ENCODE measurements around the gene USP34. TPM values are rescaled to one million over a fixed set of nuclear protein-coding genes. Genes with fewer than 3 reads are reported as not detected.

USP34 gene
- total and polyA plus RNA-seq, 2 experiments from 2014 or later, result 81.8 to 157 TPM

- TF ChIP-seq CTCF (conservative IDR thresholded peaks at IDR 0.05; ENCODE audit: low read depth in 2 of 2), result no peak
- TF ChIP-seq ETS1 (IDR thresholded peaks at IDR 0.05), result no peak
Measured at GRCh38 chr2:61368687-61369665, 101.9 kb downstream of the USP34 start (continued).

- Histone ChIP-seq H3K4me3 (no peak overlapping the region), H3K27me3 (ENCODE audit: insufficient read depth) (no peaks in the 10 kb centered on the region), H2AFZ (no peak overlapping the region), H3K79me2 (replicated peaks; ENCODE audit: insufficient read depth) (peaks cover 40% of the 10 kb centered on the region), H3F3A (replicated peaks; ENCODE audit: low read depth) (no peaks in the 10 kb centered on the region), H4K20me1 (replicated peaks; ENCODE audit: insufficient read depth) (0 out of 2 replicates have a peak, but pooled peaks cover 3% of the 10 kb centered on the region), H3K36me3 (ENCODE audit: insufficient read depth) (peaks cover 5% of the 10 kb centered on the region; the same call in 1 of the 2 replicates), H3K4me1 (ENCODE audit: insufficient read depth) (no peaks in the 10 kb centered on the region), H3K9me2 (ENCODE audit: insufficient read depth) (no peaks in the 10 kb centered on the region), H3K27ac (ENCODE audit: low read depth) (no peak overlapping the region; the same call in 1 of the 2 replicates), H3K4me2 (no peak overlapping the region)
- H3K9me3 Mint-ChIP-seq, result no peaks in the 10 kb centered on the region
- no peak for TF ChIP-seq REST (IDR thresholded peaks at IDR 0.05; ENCODE audit: unreplicated experiment)
- TF ChIP-seq ZNF331 (CRISPR knock-in tag; IDR thresholded peaks at IDR 0.05; ENCODE audit: low read depth), result no peak
- H3K4me3 Mint-ChIP-seq, result no peak overlapping the region
- ATAC-seq (peak; percentile 34; the same call in 2 of the 3 replicates), DNase-seq (ENCODE audit: low spot score) (no peak)
- H3K36me3 Mint-ChIP-seq (ENCODE audit: low read depth), result peaks cover 46% of the 10 kb centered on the region
- no peak overlapping the region for H3K27ac Mint-ChIP-seq
- H3K4me1 Mint-ChIP-seq, result no peaks in the 10 kb centered on the region
- H3K27me3 Mint-ChIP-seq (ENCODE audit: insufficient read depth, low read depth, poor library complexity), result peaks cover 6% of the 10 kb centered on the region
Measured at GRCh38 chr2:61367177-61367576, 103.7 kb downstream of the USP34 start.
